Pons (tissue), 1 donor: ENCODE results near the gene TLR2.

ENCODE experiments used
- DNase-seq: peaks from one replicate; pipeline ENCODE4 v3.0.0-alpha.2; 2016; ENCODE audit warnings: low spot score

TLR2 gene, protein sequence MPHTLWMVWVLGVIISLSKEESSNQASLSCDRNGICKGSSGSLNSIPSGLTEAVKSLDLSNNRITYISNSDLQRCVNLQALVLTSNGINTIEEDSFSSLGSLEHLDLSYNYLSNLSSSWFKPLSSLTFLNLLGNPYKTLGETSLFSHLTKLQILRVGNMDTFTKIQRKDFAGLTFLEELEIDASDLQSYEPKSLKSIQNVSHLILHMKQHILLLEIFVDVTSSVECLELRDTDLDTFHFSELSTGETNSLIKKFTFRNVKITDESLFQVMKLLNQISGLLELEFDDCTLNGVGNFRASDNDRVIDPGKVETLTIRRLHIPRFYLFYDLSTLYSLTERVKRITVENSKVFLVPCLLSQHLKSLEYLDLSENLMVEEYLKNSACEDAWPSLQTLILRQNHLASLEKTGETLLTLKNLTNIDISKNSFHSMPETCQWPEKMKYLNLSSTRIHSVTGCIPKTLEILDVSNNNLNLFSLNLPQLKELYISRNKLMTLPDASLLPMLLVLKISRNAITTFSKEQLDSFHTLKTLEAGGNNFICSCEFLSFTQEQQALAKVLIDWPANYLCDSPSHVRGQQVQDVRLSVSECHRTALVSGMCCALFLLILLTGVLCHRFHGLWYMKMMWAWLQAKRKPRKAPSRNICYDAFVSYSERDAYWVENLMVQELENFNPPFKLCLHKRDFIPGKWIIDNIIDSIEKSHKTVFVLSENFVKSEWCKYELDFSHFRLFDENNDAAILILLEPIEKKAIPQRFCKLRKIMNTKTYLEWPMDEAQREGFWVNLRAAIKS

DNA sequence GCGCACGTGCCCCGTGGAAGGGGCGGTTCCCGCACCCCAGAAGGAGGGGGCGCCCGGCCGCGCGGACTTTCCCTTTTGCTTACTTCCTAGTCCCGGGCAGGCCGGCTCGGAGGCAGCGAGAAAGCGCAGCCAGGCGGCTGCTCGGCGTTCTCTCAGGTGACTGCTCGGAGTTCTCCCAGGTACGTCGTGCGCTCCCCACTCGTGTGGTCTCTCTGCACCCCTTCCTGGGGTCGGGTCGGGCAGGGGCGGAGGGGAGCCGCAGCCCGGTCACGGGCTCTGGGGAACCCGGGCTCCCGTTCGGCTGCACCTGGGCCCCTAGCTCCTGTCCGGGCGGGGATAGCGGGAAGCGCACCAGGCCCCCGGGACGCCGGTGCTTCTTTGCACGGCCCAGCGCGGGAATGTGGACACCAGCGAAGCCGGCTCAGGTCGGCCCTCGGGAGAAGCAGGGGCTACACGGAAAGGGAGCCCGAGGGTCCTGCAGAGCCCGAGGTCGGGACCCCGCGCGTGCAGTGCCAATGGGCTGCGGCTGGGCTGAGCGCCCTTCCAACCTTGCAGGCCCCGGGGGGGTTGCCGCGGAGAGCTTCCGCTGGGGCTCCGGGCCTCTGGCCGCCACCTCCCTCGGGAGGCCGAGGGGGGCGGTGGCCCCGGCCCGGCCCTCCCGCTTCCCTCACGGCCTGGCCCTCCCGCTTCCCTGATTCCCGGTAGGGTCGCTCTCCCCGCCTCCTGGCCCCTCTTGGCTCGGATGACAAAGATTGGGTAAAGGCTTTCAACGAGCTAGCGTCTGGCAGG, at the start of gene TLR2:
TSS of gene TLR2 (plus strand) at position 99 of the 789 bp plus-strand sequence. CDS start 18,628 bp downstream, outside the sequence.
- DNase-seq = peak; percentile 17

DNA sequence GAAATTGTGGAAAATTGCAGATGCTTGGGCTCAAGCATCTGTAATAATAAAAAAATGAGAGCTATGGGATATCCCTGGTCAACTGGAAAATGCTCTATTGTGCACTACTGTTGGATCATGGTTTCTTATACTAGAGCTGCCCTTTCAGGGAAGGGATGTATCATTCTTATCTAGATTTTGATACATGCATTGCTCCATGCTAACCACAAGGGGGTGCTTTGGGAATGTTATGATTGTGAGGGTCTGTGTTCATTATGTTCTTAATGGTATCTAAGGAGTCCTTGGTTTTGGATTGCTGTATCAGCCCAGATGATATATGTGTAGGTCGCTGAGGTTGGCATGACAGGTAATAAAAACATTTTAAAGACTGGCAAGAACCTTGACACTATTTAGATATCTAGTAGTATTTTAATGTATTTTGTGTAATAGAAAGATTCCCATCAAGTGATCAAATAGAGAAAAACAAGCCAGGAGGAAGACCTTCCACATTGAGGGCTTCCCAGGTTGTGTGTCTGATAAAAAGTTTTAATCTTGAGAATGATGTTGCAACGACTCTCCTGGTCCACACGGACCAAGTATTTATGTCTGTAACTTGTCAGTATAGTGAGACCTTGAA, 49.2 kb upstream of the TLR2 start:
- no peak for DNase-seq

DNA sequence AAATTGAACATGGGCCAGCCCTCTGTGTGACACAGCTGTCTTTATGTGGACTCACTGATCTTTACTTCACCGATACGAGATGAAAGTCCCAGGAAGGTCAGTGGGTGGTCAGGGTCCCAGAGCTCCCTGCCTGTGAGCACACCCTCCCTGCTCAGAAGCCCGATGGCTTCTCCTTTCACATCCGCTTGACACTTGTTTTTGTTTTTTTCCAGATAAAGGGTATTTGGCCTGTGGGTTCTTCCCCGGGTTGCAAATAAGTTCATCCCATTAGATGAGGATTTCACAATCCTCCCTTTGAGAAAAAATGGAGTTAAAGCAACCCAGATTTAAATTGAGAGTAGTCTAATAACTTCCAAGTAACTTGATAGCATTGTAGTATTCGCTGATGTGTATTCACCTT, 48.2 kb upstream of the TLR2 start:
- no peak for DNase-seq

DNA sequence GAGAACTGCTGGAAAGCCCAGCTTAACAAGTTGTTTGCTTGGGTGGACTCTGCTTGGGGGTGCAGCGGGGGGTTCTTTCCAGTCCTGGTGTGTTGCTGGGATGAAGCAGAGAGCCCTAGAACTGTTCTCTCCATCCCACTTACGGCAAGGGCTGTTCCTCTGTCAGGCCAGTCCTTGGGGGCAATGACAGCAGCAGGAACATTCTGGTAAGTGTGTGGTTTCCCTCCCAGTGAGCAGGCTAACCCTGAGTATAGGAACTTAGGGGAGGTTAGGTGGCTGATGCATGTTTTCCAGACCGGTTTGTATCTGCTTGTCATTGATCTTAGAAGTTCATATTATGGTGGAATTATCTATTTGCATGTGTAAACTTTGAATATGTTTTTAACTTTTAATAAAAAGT, 46.9 kb upstream of the TLR2 start:
- DNase-seq = no peak

DNA sequence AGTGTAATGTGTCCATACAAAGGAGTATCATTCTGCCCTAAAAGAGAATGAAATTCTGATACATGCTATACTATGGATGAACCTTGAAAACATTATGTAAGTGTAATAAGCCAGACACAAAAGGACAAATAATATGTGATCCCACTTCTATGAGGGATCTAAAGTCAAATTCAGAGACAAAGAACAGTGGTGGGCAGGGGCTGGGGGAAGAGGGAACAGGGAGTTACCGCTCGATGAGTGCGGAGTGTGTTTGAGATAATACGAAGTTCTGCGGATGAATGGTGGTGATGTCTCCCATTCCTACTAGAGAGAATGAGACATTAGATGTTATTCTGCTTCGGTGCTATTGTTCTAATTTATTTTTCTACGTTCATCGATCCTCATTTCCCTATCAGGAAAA, 46.1 kb upstream of the TLR2 start:
- DNase-seq = no peak

DNA sequence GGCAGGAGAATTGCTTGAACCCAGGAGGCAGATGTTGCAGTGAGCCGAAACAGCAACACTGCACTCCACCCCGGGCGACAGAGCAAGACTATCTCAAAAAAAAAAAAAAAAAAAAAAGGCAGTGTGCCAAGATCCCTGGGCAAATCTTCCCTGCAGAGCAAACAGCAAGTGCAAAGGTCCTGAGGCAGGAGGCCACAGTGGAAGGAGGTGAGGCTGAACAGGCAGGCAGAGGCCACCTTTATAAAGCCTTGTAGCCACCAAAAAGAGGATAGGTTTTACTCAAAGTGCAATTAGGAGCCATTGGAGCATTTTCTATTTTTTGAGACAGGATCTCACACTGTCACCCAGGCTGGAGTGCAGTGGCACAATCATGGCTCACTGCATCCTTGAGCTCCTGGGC, 45.1 kb upstream of the TLR2 start:
- no peak for DNase-seq

DNA sequence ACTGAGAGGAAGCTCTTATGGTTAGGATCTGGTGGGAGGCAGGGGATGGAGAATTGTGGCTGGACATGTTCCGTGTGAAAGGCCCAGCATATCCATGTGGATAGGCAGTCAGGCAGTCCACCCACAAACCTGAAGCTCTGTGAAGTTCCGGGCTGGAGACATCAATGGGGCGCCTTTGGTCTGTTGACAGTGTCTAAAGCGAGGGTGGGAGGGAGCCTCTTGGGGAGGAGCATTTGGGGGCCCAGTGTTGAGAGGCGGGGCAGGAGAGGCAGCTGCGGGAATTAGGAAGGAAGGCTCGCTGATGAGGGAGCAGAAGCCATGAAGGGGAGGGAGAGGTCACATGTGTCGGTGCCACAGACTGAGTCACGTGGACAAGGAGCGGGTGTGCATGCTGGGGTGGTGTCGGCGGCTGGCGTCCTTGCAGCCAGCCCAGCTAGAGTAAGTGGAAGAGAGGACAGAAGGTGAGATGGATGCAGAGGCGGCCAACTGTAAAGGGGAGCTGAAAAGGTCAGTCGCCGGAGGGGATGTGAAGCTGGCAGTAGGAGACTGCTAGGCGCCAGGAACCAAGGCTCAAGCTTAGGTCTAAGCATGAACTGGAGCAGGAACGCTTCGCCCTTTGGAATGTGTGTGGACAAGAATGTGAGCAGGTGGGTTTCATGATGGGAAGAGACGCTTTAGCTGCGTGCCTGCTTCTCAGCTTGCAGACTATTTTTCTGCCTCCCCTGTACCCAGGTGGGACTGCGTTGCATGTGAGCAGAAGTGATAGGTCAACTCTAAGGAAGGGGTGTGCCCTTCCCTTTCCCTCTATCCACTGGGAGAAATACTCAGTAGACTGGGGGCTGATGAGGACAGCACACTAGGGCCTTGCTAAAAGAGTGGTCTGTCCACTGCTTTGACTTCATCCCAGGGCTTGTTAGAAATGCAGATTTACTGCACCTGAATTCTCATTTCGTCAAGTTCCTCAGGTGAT, 44.0 kb upstream of the TLR2 start:
- DNase-seq = no peak

DNA sequence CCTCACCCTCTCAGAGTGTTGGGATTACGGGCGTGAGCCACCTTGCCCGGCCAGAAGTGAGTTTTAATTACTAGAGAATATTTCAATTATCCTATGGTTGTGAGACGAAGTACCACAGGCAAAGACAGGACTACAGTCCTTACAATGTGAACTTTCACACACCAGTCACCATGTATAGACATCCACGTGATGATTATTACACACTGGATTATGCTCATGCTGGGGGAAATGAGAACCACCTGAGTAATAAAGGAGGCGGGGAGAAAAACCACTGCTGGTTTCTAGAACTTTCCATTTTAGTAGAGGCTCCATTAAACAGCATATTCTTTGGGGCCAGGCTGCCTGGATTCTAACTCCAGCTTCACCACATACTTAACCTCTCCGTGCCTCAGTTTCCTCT, 42.5 kb upstream of the TLR2 start:
- no peak for DNase-seq

DNA sequence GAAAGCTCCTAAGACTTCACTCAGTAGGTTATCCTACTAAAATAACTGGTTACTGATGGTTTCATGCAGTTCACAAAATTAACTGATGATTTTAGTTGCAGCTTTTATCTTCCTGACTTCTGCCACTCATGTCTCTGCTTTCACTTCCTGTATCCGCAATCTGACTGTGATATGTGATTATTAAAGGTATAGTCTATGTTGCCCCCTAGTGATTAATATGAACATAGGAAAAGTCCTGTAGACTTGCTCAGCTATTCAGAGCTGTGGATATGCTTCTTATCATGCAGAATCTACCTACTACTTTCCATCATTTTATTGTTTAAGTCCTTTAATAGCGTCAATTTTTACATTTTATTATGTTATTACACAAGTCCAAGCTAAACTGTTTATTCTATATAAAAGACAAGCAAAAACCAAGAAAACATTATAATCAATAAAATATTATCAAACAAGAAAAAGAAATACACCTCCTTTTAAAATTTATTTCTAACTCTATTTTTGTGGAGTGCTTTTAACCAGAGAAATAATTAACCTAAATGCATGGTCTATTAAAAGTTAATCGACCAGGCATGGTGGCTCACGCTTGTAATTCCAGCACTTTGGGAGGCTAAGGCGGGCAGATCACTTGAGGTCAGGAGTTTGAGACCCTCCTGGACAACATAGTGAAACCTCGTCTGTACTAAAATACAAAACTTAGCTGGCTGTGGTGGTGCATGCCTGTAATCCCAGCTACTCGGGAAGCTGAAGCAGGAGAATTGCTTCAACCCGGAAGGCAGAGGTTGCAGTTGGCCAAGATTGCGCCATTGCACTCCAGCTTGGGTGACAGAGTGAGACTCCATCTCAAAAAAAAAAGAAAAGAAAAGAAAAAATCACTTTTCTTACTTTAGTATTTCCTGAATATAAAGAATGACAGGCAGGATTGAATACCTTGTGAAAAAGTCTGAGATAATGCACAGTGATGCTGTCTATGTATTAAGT, 40.4 kb upstream of the TLR2 start:
- peak; percentile 63 for DNase-seq

DNA sequence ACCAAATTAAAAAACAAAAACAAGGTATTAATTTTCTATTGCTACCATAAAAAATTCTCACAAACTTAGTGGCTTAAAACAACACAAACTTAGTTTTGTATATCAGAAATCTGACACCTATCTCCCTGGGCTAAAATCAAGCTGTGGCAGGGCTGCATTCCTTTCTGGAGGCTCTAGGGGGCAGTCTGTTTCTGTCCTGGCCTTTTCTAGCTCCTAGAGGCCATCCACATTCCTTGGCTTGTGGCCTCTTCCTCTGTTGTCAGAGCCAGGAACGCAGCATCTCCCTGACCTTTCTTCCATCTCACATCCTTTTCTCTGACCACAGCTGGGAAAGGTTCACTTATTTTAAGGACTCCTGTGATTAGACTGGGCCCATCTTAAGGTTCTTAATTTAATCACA, 38.9 kb upstream of the TLR2 start:
- DNase-seq = no peak

DNA sequence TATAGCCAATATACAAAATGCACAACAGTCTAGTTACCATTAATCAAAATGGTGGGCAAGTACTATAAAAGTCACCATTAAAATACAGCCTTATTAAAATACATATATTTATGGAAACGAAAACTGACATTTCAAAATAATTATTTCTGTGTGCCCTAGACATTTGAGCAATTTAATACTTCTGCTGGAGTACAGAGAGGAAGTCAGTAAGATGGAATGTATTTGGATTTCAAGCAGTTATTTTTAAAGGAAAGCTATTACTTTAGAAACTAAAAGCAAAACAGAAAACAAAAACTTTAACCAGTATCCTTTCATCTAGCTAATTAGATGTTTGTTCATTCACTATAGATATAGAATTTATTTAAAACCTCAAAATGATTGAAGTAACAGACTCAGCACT, 37.8 kb upstream of the TLR2 start:
- no peak for DNase-seq

DNA sequence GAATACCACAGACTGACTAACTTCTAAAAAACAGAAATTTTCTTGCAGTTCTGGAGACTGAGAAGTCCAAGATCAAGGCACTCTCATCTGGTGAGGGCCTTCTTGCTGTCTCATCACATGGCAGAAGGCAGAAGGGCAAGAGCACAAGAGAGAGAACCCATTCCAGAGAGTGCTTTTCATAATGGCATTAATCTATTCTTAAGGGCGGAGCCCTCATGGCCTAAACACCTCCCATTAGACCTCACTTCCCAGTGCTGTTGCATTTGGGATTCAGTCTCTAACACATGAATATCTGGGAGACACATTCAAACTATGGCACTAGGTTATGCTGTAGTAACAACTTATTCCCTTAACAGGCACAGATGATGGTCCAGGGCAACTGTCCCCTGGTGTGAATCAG, 37.1 kb upstream of the TLR2 start:
- DNase-seq = no peak

DNA sequence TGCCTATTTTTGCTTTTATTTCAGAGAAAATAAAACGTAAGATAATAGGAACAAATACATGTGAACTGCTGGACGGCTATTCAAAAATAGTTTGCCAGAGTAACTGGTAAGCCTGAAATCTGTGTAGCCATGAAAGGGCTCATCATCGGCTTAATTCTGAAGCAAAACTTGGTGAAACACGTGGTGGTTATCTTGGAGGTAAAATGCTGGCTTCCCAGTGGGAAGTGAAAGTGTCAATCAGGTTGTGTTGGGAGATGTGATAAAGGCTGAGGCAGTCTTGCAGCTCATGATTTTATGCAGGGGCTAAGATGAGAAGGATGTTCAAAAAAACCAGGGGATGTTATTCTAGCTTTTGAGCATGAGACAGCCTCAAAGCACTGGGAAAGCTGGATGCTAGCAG, 36.1 kb upstream of the TLR2 start:
- no peak for DNase-seq

DNA sequence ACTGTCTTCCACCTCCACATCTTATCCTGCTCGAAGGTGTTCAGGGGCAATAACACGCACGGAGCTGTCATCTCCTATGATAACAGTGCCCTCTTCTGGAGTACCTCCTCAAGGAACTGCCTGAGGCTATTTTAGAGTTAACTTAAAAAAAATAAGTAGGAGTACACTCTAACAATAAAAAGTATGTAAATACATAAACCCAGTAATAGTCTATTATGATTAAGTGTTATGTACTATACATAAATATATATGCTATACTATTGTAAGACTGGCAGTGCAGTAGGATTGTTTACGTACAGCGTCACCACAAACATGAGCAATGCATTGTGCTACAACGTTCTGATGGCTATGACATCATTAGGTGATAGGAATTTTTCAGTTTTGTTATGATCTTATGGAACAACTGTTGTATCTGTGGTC, 34.5 kb upstream of the TLR2 start:
- DNase-seq = no peak

DNA sequence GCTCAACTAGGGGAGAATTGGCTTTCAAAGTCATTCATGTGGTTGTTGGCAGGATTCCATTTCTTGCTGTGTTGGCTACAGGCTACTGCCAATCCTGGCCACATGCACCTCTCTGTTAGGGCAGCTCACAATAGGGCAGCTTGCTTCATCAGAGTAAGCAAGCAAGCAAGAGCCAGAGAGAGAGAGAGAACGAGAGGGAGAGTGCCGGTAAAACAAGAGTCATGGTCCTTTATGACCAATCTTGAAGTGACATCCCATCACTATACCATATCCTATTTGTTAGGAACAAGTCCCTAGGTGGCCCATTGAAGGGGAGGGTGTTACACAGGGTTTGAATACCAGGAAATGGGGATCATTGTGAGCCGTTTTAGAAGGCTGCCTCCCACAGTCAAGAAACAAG, 33.0 kb upstream of the TLR2 start:
- no peak for DNase-seq

DNA sequence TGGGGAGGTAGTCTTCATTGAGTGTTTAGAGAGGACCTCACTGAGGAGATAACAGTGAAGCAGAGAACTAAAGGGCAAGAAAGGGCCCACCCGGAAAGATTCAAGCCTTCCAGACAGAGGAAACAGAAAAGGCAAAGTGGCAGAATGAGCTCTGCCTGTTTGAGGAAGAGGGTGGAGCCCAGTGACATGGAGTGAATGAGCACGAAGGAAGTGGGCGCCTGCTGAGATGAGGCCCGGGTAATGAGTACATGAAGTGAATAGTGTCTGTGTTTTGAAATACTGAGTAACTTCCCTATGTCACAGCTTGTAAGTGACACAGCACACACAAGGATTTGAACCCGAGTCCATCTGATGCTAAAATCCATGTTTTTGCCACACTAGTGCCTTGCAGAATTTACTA, 32.5 kb upstream of the TLR2 start:
- peak; percentile 71 for DNase-seq

DNA sequence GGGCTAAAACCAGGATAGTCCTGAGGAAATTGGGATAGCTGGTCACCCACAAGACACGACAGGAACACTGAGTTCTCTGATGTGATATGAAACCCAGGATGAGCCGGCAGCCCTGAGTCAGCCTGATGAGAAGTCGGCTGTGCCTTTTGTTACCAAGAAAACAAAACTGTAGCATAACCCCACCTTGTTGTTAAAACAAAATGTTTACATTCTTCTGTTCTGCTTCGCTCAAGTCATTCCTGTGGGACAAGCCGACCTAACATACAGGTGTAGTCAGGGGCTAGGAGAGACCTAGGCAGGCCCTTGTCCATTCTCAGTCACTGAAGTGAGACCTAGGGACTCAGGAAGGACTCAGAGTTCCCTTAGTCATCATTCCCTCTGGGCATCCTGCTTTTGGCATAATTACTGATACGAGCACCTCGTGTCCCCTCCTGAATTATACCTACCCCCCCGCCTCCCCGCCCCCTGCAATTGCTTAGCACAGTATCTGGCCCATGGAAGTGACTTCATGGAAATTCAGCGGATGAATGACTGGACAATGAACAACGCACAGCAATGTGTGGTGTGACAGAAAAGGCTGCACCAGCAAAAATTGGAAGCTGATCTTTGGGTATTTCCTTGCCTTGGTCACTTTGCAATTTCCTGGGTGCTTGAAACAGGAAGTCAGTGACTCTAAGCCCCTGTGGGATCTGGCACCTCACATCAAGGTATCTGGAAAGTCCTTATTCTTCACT, 31.9 kb upstream of the TLR2 start:
- DNase-seq = peak; percentile 63

DNA sequence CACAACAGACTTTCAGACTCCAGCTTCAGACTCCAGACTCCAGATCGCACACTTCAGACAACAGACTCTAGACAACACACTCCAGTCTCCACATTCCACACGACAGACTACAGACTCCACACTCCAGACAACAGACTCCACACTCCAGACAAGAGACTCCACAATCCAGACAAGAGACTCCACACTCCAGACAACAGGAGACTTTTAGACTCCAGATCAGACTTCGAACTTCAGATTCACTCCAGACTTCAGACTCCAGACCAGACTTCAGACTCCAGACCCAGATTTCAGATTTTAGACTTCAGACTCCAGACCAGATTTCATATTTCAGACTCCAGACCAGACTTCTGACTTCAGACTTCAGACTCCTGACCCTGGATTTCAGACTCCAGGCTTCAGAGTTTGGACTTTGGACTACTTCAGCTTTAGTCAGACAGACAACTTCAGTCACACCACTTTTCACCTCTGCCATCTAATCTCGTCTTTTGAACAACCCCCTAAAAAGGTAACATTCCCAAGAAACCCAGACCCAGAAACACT, 29.0 kb upstream of the TLR2 start:
- no peak for DNase-seq

DNA sequence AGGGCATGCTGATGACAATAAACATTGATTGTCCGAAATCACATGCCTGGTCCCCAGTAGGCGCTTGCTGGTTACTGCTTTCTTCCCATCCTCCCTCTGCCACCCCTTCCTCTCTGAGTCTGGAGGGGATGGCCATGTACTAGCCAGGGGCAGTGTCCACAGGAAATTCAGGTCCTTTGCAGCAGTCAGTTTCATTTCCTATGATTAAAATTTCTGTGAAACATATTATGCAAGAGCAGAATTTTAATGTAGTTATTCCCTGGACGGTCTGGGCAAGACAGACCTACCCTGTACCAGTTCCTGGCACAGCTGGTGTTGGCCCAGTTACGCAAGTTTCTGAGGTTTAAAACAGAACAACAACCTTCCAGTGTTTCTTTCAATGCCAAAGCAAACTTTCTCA, 28.2 kb upstream of the TLR2 start:
- peak; percentile 59 for DNase-seq
